HG02884 (cell line): ENCODE results near the gene EPHX1.
A peak's percentile ranks its signal among the peaks of the same experiment; 100 is the strongest.

Experiments used
- ATAC-seq: cut with Tn5 transposase; IDR thresholded peaks from one replicate; pipeline ENCODE4 v1.9.1; 2021; ENCODE audit warnings: mild to moderate bottlenecking, moderate library complexity; ENCODE audit not compliant: unreplicated experiment

The EPHX1 gene

GRCh38 chr1:225860107-225860506 is 50.2 kb downstream of the EPHX1 start:
- no peak for ATAC-seq

GRCh38 chr1:225860876-225861441 is 51.0 kb downstream of the EPHX1 start:
- ATAC-seq, result no peak

DNA sequence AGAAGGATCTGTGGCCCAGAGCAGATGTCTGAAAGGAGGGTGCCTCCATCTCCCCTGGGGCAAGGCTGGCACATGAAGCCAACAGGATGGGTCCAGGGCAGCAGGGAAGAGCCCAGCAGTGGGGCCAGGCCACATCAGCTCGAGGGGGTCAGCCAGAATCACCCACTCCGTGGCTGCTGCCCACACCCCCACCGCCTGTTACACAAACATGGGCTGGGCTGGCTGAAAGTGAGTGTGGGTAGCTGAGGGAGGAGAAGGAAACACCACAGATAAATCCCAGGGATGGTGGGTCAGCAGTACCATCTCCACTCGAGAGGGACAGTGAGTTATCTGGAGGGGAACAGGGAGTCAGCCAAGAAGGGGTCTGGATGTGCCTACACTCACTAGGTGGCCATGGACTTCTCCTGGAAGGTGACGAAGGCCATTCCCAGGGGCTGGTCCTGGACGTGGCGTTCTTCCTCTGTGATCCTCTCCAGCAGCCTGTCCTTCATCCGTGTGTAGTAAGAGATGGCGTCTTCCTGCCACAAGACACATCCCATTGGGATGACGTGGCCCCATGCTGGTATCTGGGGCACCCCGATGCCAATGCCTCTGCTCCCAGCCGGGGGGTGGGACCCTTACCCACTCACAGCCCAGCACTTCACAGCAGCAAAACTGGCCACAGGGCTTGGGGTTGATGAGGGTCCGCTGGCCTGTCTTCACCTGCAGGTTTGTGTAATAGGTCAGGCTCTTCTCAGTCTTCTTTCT is 52.1 kb downstream of the EPHX1 start:
- ATAC-seq, result no peak

DNA sequence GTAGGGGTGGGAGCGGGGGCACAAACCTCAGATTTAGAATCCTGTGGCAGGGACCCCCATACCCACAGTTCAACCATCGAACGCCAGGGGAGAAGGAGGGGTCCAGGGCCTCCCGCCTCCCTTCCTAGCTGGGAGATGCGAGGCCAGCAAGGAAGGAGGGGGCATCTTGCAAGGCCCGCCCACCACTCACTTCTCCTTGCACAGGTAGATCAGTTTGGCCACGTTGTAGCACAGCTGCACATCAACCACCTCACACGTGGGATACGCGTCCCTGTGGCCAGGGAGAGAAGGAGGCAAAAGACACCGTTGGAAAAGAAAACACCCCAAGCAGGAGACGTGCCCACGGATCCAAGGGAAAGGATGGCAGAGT is 52.6 kb downstream of the EPHX1 start:
- ATAC-seq, result no peak

DNA sequence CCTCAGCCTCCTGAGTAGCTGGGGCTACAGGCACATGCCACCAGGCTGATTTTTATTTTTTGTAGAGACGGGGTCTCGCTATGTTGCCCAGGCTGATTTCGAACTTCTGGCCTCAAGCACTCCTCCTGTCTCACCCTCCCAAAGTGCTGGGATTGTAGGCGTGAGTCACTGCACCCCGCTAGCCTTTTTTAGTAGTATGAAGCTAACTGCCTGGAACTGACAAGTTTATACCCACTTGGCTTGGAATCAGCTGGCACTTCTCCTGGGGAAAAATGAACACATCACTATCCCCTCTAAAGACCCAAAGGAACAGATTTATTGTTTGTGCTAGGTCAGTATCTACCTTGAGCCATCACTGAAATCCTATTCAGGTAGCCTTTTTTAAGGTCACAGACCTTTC is 53.2 kb downstream of the EPHX1 start:
- ATAC-seq, result no peak

GRCh38 chr1:225865514-225865913 is 55.6 kb downstream of the EPHX1 start:
- no peak for ATAC-seq

DNA sequence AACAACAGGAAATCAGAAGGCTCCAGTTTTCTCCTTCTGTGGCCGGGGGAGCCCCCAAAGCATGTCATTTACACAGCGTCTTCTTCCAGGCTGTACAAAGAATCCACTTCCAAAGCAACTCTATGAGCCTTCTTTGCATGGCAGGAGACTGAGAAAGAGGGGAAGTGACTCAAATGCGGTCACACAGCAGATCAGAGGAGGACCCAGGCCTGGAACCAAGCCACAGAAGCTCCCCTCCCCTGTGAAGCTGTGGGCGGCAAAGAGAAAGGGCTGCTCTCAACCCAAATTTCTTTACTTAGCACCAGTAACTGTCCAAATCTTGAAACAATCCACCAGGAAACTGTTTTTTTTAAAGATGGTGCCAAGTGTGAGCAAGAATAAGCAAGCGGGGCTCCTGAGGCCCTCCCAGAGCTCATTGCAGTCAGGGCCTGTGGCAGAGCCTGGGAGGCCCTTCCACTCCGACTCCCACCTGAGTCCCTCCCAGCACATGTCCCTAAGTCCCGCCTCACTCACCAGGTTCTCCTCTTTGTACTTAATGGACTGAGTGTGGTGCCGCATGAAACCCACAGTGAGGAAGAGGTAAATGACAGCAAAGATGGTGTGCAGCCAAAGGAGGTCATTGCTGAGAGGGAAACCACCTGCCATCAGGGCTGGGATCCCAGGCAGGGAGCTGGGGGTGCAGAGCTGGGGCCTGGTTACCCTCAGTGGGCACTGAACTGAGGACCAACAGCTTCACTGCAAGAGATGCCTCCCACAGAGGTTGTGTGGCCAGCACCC is 56.3 kb downstream of the EPHX1 start:
- peak; percentile 85 for ATAC-seq

DNA sequence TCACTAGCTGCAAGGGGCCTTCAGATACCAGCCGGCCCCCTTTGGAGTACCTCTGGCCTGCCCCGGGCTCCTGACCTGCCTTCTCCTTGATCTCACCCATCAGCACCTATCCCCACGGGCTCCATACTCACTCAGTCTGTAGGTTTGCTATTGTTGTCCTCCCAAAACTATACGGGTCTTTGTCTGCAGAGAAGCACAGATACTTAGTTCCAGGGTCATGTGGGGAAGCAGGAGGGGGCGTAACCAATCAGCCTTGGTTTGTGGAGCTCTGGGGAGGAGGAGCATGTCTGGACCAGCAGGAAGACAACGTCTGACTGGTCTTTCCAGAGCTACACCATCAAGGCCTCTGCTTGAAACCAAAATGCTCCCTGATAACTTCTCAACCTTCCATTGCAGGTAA is 57.1 kb downstream of the EPHX1 start:
- ATAC-seq, result no peak

GRCh38 chr1:225868631-225869330 is 58.9 kb downstream of the EPHX1 start:
- ATAC-seq, result no peak

DNA sequence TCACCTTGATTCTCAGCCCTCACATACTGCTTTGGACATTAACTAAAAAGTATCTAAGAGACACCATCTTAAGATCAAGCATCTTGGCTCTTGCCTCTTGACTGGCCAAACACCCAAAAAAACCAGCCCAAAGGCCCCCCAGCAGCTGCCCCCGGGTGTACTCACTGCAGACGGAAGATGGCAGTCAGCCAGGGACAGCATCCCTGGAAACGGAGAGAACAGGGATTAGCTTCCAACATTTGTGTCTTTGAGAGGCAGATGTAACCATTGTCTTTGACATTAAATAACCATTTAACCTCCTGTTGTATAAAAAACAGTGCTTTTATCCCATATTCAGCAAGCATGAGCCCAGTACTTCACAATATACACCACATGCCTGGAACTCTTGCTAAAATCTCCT is 61.0 kb downstream of the EPHX1 start:
- ATAC-seq, result no peak

- no peak for ATAC-seq
Measured at GRCh38 chr1:225871359-225872074, 61.6 kb downstream of the EPHX1 start.

- ATAC-seq, result no peak
Measured at GRCh38 chr1:225872075-225872430, 62.1 kb downstream of the EPHX1 start.

DNA sequence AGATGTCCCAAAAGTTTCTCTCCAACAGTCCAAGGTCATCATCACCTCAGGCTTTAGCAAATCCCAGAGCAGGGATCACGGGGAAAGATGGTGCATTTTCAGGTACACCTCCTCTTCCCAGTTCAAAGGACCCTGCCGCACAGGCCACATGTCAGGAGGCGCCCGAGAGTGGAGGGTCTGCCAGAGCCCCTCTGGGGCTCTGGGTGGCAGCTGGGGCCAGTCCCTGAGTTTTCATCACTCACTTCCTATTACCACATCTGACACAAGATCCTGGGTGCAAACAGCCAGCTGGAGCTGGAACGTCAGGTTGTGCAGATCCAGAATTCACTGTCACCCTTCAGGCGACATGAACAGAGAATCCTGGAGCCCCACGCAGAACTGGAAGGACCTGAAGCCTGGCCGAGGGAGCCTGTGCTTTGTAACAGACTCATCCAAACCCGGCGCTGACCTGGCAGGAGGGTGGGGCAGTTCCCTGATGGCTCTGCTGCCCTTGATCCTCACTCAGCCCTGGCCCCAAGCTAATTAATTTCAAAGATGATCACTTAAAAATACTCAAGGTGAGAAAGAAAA is 63.4 kb downstream of the EPHX1 start:
- no peak for ATAC-seq

- no peak for ATAC-seq
Measured at GRCh38 chr1:225874431-225874830, 64.5 kb downstream of the EPHX1 start.

- ATAC-seq, result no peak
Measured at GRCh38 chr1:225875044-225875815, 65.3 kb downstream of the EPHX1 start.

GRCh38 chr1:225876900-225877510 is 67.1 kb downstream of the EPHX1 start:
- no peak for ATAC-seq

GRCh38 chr1:225877580-225877979 is 67.7 kb downstream of the EPHX1 start:
- no peak for ATAC-seq

DNA sequence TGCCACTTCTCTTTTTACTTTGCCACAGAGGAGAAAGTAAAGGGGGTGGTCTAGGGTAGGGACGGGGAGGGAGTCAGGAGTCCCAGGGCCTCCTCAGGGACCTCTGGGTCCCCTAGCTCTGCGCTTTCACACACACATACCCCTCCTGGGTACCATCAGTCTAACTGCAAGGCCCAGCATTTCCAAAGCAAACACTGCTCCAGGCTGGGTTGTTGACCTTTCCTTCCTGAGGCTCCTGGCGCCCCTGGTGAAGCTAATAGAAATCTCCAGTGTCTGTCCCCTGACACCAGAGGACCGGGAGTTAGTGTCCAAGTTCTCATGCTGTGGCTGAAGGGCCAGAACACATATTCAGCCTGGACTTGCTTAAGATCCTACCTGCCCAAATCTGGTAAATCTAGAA is 68.4 kb downstream of the EPHX1 start:
- no peak for ATAC-seq

DNA sequence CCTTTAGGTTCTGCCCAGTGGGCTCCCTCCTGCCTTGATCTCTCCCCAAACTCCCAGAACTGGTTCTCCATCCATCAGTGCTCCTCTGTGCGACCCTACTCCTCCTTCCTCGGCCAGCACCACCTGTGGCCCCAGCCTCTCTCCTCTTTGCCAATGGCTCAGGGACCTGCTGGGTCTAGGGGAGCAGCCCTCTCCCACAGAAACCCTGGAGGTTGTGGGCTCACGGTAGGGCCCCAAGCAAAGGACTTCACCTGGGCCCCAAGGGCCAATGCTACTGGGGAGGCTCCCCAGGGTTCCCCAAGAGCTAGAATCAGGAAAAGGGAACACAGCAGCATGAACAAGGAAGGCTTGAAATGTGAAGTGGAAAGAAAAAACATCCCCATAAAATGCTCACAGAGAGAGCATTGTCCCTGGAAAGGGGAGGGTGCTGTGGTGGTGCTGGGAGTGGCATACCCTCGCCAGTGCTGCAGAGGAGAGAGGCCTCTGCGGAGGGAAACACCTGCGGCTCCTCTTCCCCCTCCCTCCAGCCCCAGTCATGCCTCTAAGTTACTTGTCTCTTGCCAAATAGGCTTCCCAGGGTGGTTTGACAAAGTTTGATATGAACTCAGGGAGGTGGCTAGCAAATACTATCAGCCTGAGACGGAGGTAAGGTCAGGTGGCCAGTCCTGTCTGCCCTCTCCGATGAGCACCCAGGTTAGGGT is 69.7 kb downstream of the EPHX1 start:
- ATAC-seq, result no peak
